ENCODE data around the gene GABBR2. TPM values are rescaled to one million over a fixed set of nuclear protein-coding genes. Genes with fewer than 3 reads are reported as not detected.
A peak's percentile ranks its signal among the peaks of the same experiment; 100 is the strongest.

GABBR2 gene
- total and polyA plus RNA-seq, 9 of the 15 experiments (the other 6 are each of a cell fraction or from before 2014, with no cell fraction given) = 0.15 to 1.9 (median 0.32) TPM

GRCh38 chr9:98316445-98317133 lies 392.1 kb downstream of the GABBR2 start (continued):
- TF ChIP-seq, protein P1, sequence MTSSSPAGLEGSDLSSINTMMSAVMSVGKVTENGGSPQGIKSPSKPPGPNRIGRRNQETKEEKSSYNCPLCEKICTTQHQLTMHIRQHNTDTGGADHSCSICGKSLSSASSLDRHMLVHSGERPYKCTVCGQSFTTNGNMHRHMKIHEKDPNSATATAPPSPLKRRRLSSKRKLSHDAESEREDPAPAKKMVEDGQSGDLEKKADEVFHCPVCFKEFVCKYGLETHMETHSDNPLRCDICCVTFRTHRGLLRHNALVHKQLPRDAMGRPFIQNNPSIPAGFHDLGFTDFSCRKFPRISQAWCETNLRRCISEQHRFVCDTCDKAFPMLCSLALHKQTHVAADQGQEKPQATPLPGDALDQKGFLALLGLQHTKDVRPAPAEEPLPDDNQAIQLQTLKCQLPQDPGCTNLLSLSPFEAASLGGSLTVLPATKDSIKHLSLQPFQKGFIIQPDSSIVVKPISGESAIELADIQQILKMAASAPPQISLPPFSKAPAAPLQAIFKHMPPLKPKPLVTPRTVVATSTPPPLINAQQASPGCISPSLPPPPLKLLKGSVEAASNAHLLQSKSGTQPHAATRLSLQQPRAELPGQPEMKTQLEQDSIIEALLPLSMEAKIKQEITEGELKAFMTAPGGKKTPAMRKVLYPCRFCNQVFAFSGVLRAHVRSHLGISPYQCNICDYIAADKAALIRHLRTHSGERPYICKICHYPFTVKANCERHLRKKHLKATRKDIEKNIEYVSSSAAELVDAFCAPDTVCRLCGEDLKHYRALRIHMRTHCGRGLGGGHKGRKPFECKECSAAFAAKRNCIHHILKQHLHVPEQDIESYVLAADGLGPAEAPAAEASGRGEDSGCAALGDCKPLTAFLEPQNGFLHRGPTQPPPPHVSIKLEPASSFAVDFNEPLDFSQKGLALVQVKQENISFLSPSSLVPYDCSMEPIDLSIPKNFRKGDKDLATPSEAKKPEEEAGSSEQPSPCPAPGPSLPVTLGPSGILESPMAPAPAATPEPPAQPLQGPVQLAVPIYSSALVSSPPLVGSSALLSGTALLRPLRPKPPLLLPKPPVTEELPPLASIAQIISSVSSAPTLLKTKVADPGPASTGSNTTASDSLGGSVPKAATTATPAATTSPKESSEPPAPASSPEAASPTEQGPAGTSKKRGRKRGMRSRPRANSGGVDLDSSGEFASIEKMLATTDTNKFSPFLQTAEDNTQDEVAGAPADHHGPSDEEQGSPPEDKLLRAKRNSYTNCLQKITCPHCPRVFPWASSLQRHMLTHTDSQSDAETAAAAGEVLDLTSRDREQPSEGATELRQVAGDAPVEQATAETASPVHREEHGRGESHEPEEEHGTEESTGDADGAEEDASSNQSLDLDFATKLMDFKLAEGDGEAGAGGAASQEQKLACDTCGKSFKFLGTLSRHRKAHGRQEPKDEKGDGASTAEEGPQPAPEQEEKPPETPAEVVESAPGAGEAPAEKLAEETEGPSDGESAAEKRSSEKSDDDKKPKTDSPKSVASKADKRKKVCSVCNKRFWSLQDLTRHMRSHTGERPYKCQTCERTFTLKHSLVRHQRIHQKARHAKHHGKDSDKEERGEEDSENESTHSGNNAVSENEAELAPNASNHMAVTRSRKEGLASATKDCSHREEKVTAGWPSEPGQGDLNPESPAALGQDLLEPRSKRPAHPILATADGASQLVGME (CRISPR knock-in tag; IDR thresholded peaks at IDR 0.05) = no peak
- TF ChIP-seq NR2C2 (CRISPR knock-in tag; IDR thresholded peaks at IDR 0.05) = no peak
- TF ChIP-seq NR2C2 (tag; IDR thresholded peaks at IDR 0.05) = no peak
- no peak for TF ChIP-seq NR2C1 (IDR thresholded peaks at IDR 0.05)
- TF ChIP-seq NR2C1 (tag; IDR thresholded peaks at IDR 0.05) = no peak
- TF ChIP-seq ARHGAP35 (IDR thresholded peaks at IDR 0.05; ENCODE audit: partially characterized antibody) = no peak
- no peak for TF ChIP-seq NCOR1 (IDR thresholded peaks at IDR 0.05)
- TF ChIP-seq ZNF408 (CRISPR knock-in tag; IDR thresholded peaks at IDR 0.05; ENCODE audit: low read depth) = no peak
- TF ChIP-seq CAMTA2 (CRISPR knock-in tag; conservative IDR thresholded peaks at IDR 0.05) = no peak
- no peak for TF ChIP-seq MCM5 (IDR thresholded peaks at IDR 0.05; ENCODE audit: low read depth)
- TF ChIP-seq RBM17 (IDR thresholded peaks at IDR 0.05; ENCODE audit: borderline replicate concordance, low read depth, low read length) = no peak
- TF ChIP-seq, protein P2, sequence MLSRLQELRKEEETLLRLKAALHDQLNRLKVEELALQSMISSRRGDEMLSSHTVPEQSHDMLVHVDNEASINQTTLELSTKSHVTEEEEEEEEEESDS (CRISPR knock-in tag; IDR thresholded peaks at IDR 0.05) = no peak
- TF ChIP-seq GABPB1 (CRISPR knock-in tag; IDR thresholded peaks at IDR 0.05) = no peak
- TF ChIP-seq RBFOX2 (IDR thresholded peaks at IDR 0.05; ENCODE audit: low read depth, low read length) = no peak
- TF ChIP-seq ARID1B (IDR thresholded peaks at IDR 0.05) = peak; percentile 68
- TF ChIP-seq TRIM28 (IDR thresholded peaks at IDR 0.05) = no peak
- no peak for TF ChIP-seq PTBP1 (IDR thresholded peaks at IDR 0.05; ENCODE audit: low read depth, low read length)
- TF ChIP-seq SMARCE1 (IDR thresholded peaks at IDR 0.05) = peak; percentile 65; the same call in 1 of the 2 replicates
- TF ChIP-seq ZKSCAN3 (CRISPR knock-in tag; IDR thresholded peaks at IDR 0.05) = no peak
- TF ChIP-seq STAT5B (CRISPR knock-in tag; IDR thresholded peaks at IDR 0.05) = no peak
- TF ChIP-seq ZNF75A (CRISPR knock-in tag; IDR thresholded peaks at IDR 0.05) = no peak
- no peak for TF ChIP-seq ERF (CRISPR knock-in tag; IDR thresholded peaks at IDR 0.05)
- no peak for TF ChIP-seq PURB (CRISPR knock-in tag; IDR thresholded peaks at IDR 0.05; ENCODE audit: low read depth)
- peak; percentile 43; the same call in 1 of the 2 replicates for TF ChIP-seq EHMT2 (IDR thresholded peaks at IDR 0.05)
- no peak for TF ChIP-seq ESRRA (IDR thresholded peaks at IDR 0.05; ENCODE audit: borderline replicate concordance, low read depth)
- TF ChIP-seq ZNF347 (CRISPR knock-in tag; IDR thresholded peaks at IDR 0.05; ENCODE audit: low read depth) = no peak
- no peak for TF ChIP-seq SLC30A9 (CRISPR knock-in tag; IDR thresholded peaks at IDR 0.05)
- TF ChIP-seq SMAD2 (IDR thresholded peaks at IDR 0.05; ENCODE audit: low read depth, low read length) = no peak

All from K562 (cell line).